GM13976 (cell line): ENCODE data around the gene SAMD14.

ENCODE experiments used
- DNase-seq: peaks from one replicate; pipeline ENCODE4 v3.0.0; 2012; ENCODE audit warnings: low spot score
- CTCF ChIP-seq: IDR thresholded peaks from 2 replicates; pipeline ENCODE4 v1.5.1; 2012; ENCODE audit warnings: borderline replicate concordance, mild to moderate bottlenecking; ENCODE audit not compliant: insufficient read depth; ENCODE audit errors: extremely low read depth, missing control alignments, control extremely low read depth
- in situ Hi-C: fragments of 300-500 bp; cut with MboI; formaldehyde crosslinking; loops from one replicate; pipeline ENCODE4 v1.12.0; 2022; ENCODE audit warnings: low sequenced_read_pairs, mixed read lengths, inconsistent platforms; ENCODE audit not compliant: unreplicated experiment

Gene SAMD14

DNA sequence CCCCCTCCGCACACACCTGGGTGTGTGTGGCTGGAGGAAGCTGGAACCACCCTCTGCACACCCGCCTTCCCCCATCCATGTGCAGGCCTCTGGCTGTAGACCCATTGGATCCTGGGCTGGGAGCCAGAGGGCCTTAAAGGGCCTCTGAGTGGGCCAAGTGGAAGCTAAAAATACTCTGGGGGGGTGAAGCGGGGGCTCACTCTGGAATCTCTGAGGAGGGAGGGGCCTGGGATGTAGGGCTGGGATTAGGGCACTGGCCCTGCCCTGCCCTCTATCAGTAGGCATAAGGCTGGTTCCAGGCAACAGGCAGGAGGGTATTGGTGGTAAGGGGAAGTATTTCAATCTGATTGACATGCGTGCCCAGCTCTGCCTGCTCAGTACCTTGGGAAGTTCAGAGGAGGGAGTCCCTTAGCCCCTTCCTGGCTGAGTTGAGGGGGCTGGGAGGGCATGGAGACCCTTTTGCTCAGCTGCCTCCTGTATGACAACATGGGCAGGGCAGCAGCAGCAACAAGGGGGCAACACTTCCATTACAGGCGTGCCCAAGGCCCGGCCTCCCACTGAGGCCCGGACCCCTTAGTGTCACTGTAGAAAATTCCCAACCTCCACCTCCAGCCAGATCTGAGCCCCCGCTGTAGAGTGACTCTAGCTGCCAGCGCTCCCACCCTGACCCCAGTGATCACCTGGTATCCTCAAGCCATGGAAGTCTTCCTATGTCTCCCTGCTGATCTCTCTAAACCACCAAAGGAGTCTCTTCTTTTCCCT is 68.8 kb downstream of the SAMD14 start:
- DNase-seq = no peak
- in situ Hi-C loops = no loop called here
- no peak for TF ChIP-seq CTCF
